Glomerular visceral epithelial cell (primary cell): ENCODE measurements around the gene ALG12.

ENCODE experiments used
- DNase-seq: peaks from one replicate; pipeline ENCODE4 v3.0.0-alpha.2; 2016; ENCODE audit errors: extremely low spot score

Gene ALG12

DNA sequence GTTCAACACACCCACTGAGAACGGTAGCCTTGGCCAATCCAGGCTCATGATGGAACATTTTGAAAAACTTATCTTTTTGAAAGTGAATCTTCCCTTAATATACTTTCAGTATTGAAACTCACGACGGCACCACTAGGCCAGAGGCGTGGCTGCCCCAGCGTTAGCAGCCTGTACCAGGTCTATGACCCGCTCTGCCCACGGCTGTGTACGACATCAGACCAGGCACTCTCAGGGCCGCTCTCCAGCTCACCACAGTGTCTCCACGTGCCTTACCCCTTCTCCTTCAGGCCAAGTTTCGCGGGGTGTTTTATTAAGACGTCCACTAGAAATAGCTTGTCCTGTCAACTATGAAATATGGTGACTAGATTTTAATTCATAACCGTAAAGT is 31.2 kb downstream of the ALG12 start:
- no peak for DNase-seq

DNA sequence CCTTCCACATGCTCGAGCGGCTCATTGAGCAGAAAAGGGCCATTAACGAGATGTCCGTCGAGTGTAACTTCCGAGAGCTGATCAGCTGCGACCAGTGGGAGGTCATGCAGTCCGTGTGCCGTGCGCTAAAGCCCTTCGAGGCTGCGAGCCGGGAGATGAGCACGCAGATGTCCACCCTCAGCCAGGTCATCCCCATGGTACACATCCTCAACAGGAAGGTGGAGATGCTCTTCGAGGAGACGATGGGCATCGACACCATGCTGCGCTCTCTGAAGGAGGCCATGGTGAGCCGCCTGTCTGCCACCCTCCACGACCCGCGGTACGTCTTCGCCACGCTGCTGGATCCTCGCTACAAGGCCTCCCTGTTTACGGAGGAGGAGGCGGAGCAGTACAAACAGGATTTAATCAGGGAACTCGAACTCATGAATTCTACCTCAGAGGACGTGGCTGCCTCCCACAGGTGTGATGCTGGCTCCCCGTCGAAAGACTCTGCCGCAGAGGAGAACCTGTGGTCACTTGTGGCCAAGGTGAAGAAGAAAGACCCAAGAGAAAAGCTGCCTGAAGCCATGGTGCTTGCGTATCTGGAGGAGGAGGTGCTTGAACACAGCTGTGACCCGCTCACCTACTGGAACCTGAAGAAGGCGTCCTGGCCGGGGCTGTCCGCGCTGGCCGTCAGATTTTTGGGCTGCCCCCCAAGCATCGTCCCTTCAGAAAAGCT is 31.7 kb downstream of the ALG12 start:
- no peak for DNase-seq

- no peak for DNase-seq
Measured at GRCh38 chr22:49885881-49886280, 32.4 kb downstream of the ALG12 start.

GRCh38 chr22:49885281-49885680 is 33.0 kb downstream of the ALG12 start:
- no peak for DNase-seq

- DNase-seq: no peak
Measured at GRCh38 chr22:49884503-49885260, 33.6 kb downstream of the ALG12 start.

DNA sequence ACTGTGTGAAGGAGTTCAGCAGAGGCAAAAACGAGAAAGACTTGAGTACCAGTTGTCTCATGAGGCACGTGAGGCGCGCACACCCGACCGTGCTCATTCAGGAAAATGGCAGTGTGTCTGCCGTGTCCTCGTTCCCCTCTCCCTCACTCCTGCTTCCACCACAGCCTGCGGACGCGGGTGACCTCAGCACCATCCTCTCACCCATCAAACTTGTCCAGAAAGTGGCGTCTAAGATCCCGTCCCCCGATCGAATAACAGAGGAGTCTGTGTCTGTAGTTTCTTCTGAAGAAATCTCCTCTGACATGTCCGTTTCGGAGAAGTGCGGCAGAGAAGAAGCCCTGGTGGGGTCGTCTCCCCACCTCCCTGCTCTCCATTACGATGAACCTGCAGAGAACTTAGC is 34.2 kb downstream of the ALG12 start:
- no peak for DNase-seq

DNA sequence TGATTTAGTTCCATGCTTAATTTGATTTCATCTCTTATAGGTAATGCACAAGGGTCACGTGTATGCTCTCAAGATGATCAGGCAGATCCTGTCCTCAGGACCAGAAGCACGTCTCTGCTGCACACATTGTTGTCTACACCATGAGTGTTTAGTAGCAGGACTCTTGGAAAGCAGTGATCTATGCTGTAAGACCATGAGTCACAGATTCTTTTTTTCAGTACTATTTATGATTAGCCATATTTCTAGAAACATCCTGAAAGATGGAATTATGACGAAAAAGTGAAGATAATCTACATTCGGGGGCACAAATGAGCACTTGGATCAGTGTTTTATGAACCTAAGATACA is 35.0 kb downstream of the ALG12 start:
- no peak for DNase-seq

- DNase-seq: no peak
Measured at GRCh38 chr22:49882519-49883293, 35.5 kb downstream of the ALG12 start.

GRCh38 chr22:49881856-49882255 is 36.4 kb downstream of the ALG12 start:
- no peak for DNase-seq

DNA sequence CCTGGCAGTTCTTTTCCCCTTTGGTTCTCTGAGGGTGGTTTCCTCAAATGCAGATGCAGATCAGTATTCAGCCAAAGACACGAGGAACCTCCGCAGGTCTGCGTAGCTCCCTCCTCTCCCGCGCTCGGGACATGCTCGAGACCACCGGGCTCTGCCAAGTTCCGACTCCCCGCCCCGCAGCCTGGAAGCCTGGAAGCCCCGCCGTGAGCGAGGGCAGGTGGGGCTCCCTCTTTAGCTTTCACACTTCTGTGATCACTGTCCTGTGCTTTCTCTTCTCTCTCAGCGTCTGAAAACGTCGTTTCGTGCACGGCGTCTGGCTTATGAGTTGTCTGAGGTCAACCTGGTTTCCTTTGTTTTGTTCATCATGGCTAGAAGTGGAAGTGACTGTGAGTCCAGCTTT is 38.0 kb downstream of the ALG12 start:
- DNase-seq: no peak

GRCh38 chr22:49879871-49880270 is 38.4 kb downstream of the ALG12 start:
- DNase-seq: no peak

DNA sequence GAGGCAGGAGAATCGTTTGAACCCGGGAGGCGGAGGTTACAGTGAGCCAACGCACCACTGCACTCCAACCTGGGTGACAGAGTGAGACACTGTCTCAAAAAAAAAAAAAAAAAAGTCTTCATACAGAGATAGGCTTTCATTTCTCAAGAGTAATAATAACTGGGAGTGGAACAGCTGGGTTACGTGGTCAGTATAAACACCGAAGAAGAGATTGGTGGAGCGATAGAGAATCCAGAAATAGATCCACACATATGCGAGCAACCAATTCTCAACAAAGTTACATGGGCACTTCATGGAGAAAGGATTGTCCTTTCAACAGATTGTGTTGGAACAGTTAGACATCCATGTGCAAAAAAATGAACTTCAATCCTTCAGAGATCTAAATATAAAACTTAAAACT is 40.0 kb downstream of the ALG12 start:
- no peak for DNase-seq

- no peak for DNase-seq
Measured at GRCh38 chr22:49877642-49878041, 40.6 kb downstream of the ALG12 start.

GRCh38 chr22:49873228-49873940 is 44.9 kb downstream of the ALG12 start:
- DNase-seq: no peak

DNA sequence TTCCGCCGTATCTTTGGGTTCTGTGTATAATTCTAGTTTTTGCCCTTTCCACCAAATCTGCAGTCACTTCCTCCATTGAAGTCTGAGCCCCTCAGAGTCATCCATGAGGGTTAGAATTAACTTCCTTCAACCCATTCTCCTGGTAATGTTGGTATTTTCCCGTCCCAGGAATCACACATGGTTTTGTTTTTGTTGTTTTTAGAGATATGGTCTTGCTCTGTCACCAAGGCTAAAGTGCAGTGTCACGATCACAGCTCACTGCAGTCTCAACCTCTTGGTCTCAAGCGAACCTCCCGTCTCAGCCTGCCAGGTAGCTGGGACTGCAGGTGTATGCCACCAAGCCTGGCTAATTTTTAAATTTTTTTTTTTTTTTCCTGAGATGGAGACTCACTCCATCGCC is 45.9 kb downstream of the ALG12 start:
- no peak for DNase-seq

GRCh38 chr22:49871482-49871881 is 46.8 kb downstream of the ALG12 start:
- no peak for DNase-seq

GRCh38 chr22:49869845-49870712 is 48.2 kb downstream of the ALG12 start:
- no peak for DNase-seq

DNA sequence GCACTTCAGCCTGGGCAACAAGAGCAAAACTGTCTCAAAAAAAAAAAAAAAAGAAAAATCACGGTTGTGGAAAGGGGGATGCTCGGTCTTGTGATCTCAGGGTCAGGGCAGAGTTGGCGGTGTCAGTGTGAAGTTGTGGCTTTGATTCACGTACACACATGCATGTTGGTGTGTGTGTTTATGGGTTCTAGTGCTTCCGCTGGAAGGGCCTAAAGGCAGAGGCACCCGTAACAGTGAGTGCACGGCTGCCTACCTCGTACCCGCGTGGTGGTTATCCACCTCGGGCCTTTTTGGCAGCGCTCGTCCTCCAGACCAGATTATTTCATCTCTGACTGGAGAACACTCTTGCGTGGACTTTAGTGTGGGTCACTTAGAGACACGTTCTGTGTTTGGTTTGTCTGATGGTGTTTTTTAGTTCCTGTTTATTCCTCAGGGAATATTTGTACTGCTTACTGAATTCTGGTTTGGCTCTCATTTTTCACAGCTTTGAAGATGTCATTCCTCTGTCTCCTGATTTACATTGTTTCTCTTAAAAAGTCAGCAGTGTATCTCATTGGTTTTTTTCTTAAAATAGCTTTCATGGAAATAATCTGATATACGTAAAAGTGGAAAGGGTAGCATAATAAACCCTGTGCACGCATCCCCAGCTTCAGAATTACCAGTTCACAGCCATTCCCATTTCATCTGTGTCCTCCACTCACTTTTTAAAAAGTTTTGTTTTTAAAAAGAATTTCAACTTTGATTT is 49.0 kb downstream of the ALG12 start:
- DNase-seq: no peak

GRCh38 chr22:49867303-49868265 is 50.7 kb downstream of the ALG12 start:
- no peak for DNase-seq
